Epithelial cell of prostate (primary cell): Measurements from ENCODE around the gene PSMA6.
"Not testable (repeated sequence)": the region's sequence is repeated elsewhere in the genome, so short reads cannot be mapped to it uniquely, and the experiment has no call there.

Source experiments
- DNase-seq: peaks from one replicate; pipeline ENCODE4 v3.0.0-alpha.2; 2011; ENCODE audit warnings: low read depth, low spot score
- H3K27ac ChIP-seq: fragments of 450-650 bp; 2 replicates; pipeline ENCODE4 v1.5.1; 2017; ENCODE audit warnings: mild to moderate bottlenecking

Gene PSMA6

GRCh38 chr14:35306114-35306513, 13.9 kb downstream of the PSMA6 start:
- peak overlapping the region; percentile 13 for H3K27ac ChIP-seq
- no peak for DNase-seq

DNA sequence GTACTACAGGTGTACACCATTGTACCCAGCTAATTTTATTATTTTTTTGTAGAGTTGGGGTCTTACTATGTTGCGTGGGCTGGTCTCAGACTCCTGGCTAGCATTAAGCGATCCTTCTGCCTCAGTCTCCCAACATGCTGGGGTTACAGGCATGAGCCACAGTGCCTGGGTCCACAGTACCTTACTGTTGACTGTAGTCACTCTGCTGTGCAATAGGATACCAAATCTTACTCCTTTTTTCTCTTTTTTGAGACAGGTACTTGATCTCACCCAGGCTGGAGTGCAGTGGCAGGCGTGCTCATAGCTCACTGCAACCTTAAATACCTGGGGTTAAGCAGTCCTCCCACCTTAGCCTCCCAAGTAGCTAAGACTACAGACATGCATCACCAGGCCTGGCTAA, 25.6 kb downstream of the PSMA6 start:
- H3K27ac ChIP-seq = no peak overlapping the region
- no peak for DNase-seq

DNA sequence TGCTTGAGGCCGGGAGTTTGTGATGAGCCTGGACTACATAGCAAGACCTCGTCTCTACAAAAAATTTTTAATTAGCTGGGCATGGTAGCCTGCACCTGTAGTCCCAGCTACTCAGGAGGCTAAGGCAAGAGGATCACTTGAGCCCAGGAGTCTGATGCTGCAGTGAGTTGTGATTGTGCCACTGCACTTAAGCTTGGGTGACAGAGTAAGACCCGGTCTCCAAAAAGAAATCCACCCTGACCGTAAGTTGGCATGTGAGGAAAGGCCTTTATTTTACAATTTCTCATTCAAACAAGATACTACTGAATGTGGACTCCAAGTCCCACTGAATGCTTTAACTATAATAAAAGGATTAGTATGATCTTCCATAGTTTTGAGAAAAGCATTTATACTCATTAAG, 27.3 kb downstream of the PSMA6 start:
- no peak overlapping the region for H3K27ac ChIP-seq
- DNase-seq = no peak

DNA sequence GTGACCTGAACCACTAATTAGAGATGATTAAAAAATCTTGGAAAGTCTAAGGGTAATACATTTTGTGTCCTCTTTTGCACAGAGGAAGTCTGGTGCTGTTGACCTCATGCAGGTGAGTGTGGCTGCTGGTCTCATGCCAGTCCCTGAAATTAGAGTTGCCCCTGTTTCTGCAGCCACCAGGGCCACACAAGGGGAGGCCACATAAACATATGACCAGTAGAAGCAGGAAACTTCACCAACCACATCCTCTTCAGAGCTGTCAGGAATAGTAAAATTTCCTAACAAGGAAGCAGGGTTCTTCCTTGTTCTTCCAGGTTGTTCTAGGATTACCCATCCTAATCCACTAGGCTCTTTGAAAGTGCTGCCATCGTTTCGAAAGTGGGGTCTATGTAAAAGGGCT, 28.3 kb downstream of the PSMA6 start:
- no peak overlapping the region for H3K27ac ChIP-seq
- no peak for DNase-seq

DNA sequence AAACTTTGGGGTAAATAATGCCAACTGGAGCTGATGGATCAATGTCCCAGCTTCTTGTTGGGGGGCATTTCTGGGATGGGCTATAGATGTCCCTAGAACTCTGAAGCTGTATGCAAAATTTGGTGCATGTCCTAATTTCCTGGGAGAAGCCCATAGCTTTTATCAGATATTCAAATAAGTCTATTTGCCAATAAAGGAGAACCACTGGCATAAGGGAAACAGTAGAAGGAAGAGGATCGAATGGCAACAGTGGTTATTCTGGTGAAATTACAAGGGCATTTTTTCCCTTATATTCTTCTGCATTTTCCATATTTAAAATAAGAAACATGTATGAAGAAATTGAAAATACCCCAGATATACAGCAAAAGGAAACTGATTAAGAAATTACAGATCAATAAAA, 34.2 kb downstream of the PSMA6 start:
- H3K27ac ChIP-seq = no peak overlapping the region

GRCh38 chr14:35331605-35332516, 39.7 kb downstream of the PSMA6 start:
- H3K27ac ChIP-seq = peak overlapping the region; percentile 98
- peak; percentile 91 for DNase-seq

More for the DNA sequence above, 34.2 kb downstream of the PSMA6 start:
- no peak for DNase-seq

- peak overlapping the region; percentile 98 for H3K27ac ChIP-seq
- DNase-seq = no peak
These were observed 40.5 kb downstream of the PSMA6 start for GRCh38 chr14:35332517-35333263.

GRCh38 chr14:35333264-35333730, 41.1 kb downstream of the PSMA6 start:
- H3K27ac ChIP-seq = peak overlapping the region; percentile 98
- DNase-seq = no peak

- DNase-seq = no peak
- peak overlapping the region; percentile 98 for H3K27ac ChIP-seq
These were observed 41.9 kb downstream of the PSMA6 start for GRCh38 chr14:35333797-35334743.

DNA sequence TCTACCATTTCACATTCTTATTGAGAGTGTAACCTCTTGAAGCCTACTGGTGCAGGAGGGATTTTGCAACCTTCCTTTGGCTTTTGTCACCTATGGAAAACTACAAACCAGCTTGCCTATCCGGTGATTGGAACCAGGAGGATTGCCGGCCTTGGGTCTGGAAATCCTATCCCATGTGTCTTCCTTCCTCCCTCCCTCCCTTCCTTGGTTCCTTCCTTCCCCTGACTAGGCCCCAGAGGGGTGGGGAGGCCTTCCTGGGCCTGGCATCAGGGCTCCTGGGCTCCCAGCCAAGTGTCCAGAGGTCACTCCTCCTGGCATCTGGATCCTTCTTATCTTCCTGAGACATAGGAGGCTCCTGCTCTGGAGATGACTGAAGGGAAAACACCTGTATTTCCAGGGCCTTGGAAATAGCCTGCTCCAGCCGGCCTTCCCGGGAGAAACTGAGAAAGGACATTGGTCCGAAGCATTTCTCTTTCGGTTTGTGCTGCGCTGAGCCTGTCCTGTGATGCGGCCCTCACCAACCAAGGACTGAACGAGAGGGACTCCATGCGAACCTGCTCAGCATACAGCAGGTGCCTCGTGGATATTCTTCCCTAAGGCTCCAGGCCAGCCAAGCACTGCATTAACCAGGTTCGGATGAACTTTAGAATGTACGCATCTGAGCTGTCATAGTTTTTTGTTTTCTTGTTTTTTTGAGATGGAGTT, 43.4 kb downstream of the PSMA6 start:
- no peak for DNase-seq
- H3K27ac ChIP-seq = peak overlapping the region; percentile 98

- peak overlapping the region; percentile 98 for H3K27ac ChIP-seq
- DNase-seq = not testable (repeated sequence)
These were observed 44.0 kb downstream of the PSMA6 start for GRCh38 chr14:35336171-35336493.

DNA sequence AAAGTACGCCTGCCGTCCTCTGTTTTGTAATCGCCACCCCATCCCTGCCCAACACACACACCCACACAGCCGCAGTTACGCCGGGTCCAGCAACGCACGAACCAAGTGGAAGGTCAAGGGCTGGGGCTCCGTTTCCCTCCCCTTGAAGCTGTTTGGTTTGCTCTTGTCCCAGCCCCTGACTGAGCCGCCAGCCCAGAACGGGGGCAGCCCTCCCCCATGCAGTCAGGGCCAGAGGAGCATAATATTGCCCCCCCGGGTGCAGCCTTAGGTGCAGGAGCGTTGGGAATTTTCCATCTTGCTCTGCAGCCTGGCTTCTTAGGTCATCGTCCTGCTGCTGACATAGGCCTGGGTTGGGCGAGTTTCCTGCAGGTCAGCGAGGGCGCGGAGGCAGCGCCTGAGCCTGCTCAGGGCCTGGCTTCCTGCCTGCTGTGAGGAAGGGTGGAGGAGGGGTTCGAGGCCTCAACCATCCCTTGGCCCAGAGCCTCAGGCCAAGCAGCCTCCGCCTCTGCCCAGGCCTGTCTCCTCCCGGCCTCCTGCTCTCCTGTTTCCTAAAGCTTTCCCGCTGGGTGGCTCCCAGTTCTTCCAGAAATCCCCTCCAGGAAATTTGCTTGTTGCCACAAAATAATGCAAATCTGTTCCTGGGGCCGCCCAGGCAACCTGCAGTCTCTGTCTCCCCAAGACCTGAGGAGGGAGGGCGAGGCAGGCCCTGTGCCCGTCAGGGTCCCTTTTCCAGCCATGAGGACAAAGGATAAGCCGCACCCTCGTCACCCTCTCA, 44.5 kb downstream of the PSMA6 start:
- DNase-seq = no peak
- H3K27ac ChIP-seq = peak overlapping the region; percentile 98

GRCh38 chr14:35337269-35338255, 45.4 kb downstream of the PSMA6 start:
- no peak for DNase-seq
- H3K27ac ChIP-seq = peak overlapping the region; percentile 98

DNA sequence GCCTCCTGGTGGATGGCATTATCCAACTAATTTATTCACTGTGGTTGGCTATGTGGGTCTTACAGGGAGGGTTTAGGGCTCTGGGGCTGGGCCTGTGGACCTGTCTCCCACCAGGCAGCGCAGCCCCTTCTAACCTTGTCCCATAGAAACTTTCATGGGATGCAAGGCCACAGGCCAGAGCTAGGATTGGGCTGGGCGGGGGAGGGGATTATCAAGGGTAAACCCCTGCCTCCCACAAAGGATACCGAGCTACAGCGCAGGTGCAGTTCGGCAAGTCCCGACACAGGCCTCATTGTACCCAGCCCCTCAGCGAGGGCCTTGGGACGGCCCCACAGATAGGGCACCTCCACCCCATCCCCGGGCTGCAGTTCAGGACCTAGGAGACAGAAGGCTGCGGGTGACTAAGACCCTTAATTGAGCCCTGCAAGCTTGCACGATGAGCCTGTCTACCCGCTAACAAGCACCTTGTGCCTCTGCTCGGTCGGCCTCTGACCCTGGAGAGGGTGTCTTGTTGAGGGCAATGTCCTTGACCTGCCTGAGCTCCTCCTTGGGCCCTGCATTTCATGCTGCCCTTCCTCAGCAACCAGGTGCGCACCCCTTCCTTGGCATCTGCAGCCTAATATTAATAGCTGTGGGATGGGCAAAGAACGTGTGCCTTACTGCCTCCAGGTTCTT, 46.7 kb downstream of the PSMA6 start:
- no peak overlapping the region for H3K27ac ChIP-seq
- DNase-seq = no peak

- H3K27ac ChIP-seq = no peak overlapping the region
- no peak for DNase-seq
These were observed 47.7 kb downstream of the PSMA6 start for GRCh38 chr14:35339761-35340406.

DNA sequence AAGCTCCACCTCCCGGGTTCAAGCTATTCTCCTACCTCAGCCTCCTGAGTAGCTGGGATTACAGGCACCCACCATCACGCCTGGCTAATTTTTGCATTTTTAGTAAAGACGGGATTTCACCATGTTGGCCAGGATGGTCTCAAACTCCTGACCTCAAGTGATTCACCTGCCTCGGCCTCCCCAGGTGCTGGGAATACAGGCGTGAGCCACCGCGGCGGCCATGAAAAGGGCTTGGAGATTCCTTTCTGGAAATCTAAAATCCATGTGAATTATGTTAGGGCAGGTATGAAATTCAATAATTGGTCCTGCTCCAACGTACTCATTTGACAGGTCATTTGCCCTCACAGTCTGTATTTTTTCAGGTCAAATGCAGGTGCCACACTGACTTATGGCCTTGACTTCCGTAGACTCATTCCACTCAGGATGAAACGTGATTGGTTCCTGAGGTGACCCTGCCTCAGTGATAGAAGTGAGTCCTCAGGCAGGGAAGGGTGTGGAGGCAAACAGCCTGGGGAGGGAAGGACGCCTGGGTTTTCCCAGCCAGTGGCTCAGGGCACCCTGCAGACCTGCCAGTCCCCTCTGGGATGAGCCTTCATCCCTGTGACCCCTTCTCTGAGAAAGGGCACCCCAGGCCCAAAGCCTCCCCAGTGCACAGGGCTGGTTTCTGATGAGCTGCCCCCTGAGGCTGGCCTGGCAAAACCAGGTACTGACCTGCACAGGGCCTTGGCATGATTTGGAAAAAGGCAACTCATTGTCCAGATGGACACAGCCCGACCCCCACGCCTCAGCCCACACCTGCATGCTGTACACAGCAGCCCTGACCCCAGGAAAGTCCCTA, 48.7 kb downstream of the PSMA6 start:
- no peak for DNase-seq
- H3K27ac ChIP-seq = peak overlapping the region; percentile 67
